Measurements from ENCODE around the gene GSTM2. TPM values are rescaled to one million over a fixed set of nuclear protein-coding genes. Genes with fewer than 3 reads are reported as not detected.

Gene GSTM2
- total RNA-seq, 1 experiment from 2014 or later, result 14.9 TPM

DNA sequence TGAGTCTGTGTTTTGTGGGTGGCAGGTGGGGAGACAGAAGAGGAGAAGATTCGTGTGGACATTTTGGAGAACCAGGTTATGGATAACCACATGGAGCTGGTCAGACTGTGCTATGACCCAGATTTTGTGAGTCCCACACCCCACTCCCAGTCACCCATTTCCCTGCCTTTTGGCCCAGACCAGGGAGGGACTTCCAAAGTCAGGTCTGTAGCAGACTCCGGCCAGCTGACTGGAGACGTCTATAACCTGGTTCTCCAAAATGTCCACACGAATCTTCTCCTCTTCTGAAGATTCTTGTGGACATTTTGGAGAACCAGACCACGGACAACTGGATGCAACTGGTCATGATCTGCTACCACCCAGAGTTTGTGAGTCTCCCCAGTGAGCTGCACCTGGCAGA lies 45.8 kb downstream of the GSTM2 start:
- H4K91ac ChIP-seq (ENCODE audit: insufficient read length, low read depth, low read length), result no peak overlapping the region
- no peak overlapping the region for H3K27ac Mint-ChIP-seq
- no peaks in the 10 kb centered on the region for H3K79me1 ChIP-seq (ENCODE audit: insufficient read depth, low read depth, low read length, poor library complexity, severe bottlenecking)
- DNase-seq, result no peak
- H2BK20ac ChIP-seq (ENCODE audit: low read depth, low read length, poor library complexity, severe bottlenecking), result no peak overlapping the region
- WGBS (ENCODE audit: extremely low coverage, insufficient read length, low lambda C conversion rate), result no CpG with 5 or more reads among the region's 5 CpGs
- H3K9me3 ChIP-seq (ENCODE audit: control insufficient read depth, low read depth, low read length), result no peaks in the 10 kb centered on the region
- H3K23me2 ChIP-seq (ENCODE audit: insufficient read length, low read depth, low read length, poor library complexity, severe bottlenecking), result no peaks in the 10 kb centered on the region
- no peak overlapping the region for H3K18ac ChIP-seq (ENCODE audit: insufficient read length, low read depth, low read length)
- H3K9me3 Mint-ChIP-seq, result peaks cover 9 to 11% of the 10 kb centered on the region in 2 experiments
- no peak overlapping the region for H3K56ac ChIP-seq (ENCODE audit: insufficient read length, low read depth, low read length)
- H3K4me3 Mint-ChIP-seq, result no peak overlapping the region
- no peak overlapping the region for H3K14ac ChIP-seq (ENCODE audit: insufficient read depth, low read length)
- H3K36me3 Mint-ChIP-seq (ENCODE audit: insufficient read depth in 1 of 3, low read depth in 3 of 3), result peaks cover 4 to 8% (median 5%) of the 10 kb centered on the region in 3 experiments; a peak in 5 of 7 replicates
- H3K4me1 Mint-ChIP-seq, result no peaks in the 10 kb centered on the region; a peak in 1 of 4 replicates
- TF ChIP-seq, protein P1, sequence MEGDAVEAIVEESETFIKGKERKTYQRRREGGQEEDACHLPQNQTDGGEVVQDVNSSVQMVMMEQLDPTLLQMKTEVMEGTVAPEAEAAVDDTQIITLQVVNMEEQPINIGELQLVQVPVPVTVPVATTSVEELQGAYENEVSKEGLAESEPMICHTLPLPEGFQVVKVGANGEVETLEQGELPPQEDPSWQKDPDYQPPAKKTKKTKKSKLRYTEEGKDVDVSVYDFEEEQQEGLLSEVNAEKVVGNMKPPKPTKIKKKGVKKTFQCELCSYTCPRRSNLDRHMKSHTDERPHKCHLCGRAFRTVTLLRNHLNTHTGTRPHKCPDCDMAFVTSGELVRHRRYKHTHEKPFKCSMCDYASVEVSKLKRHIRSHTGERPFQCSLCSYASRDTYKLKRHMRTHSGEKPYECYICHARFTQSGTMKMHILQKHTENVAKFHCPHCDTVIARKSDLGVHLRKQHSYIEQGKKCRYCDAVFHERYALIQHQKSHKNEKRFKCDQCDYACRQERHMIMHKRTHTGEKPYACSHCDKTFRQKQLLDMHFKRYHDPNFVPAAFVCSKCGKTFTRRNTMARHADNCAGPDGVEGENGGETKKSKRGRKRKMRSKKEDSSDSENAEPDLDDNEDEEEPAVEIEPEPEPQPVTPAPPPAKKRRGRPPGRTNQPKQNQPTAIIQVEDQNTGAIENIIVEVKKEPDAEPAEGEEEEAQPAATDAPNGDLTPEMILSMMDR (conservative IDR thresholded peaks at IDR 0.05), result no peak
- H3K9ac ChIP-seq (ENCODE audit: extremely low read depth, insufficient read length, low read length), result no peak overlapping the region
- no peaks in the 10 kb centered on the region; the same call in 1 of the 2 replicates for H3K27me3 ChIP-seq (ENCODE audit: insufficient read depth, low read length)
- peaks cover 9% of the 10 kb centered on the region for H3K27me3 Mint-ChIP-seq (ENCODE audit: low read depth)
- H3K4ac ChIP-seq (ENCODE audit: low read depth, low read length), result no peak overlapping the region
- no peak overlapping the region for H4K5ac ChIP-seq (ENCODE audit: insufficient read length, low read depth, low read length)
- no peak overlapping the region for H3T11ph ChIP-seq (ENCODE audit: low read length)
- no peak overlapping the region for H3K4me2 ChIP-seq (ENCODE audit: insufficient read depth, insufficient read length, low read length)
- H2AFZ ChIP-seq (ENCODE audit: low read length), result no peak overlapping the region
- H2BK15ac ChIP-seq (ENCODE audit: low read depth, low read length), result no peak overlapping the region
- H4K20me1 ChIP-seq (ENCODE audit: control insufficient read depth, insufficient read depth, insufficient read length), result no peaks in the 10 kb centered on the region
- H2AK5ac ChIP-seq (ENCODE audit: insufficient read length, low read length), result no peak overlapping the region
- H3K27ac ChIP-seq (ENCODE audit: insufficient read length, low read depth, low read length), result no peak overlapping the region
- no peak overlapping the region for H2BK120ac ChIP-seq (ENCODE audit: low read depth, low read length, poor library complexity, severe bottlenecking)
- H3K23ac ChIP-seq (ENCODE audit: insufficient read length, low read depth, low read length), result no peak overlapping the region
- H2BK12ac ChIP-seq (ENCODE audit: insufficient read length, low read depth, low read length), result no peak overlapping the region
- no peaks in the 10 kb centered on the region for H3K4me1 ChIP-seq (ENCODE audit: insufficient read depth, low read length)
- no peak overlapping the region for H4K8ac ChIP-seq (replicated peaks; ENCODE audit: insufficient read length, low read depth, low read length)
- H3K79me2 ChIP-seq (ENCODE audit: insufficient read depth, low read length), result no peaks in the 10 kb centered on the region
- no peak overlapping the region for H2BK5ac ChIP-seq (ENCODE audit: insufficient read length, low read length)
